LNCAP (cell line): ENCODE results near the gene PLA2G2C.

Experiments
- CTCF ChIP-seq: fragments of 450-650 bp; IDR thresholded peaks from 2 replicates; pipeline ENCODE4 v1.5.1; 2017; ENCODE audit warnings: mild to moderate bottlenecking

The PLA2G2C gene

GRCh38 chr1:20224546-20224945 lies 38.2 kb upstream of the PLA2G2C start:
- no peak for TF ChIP-seq CTCF

- no peak for TF ChIP-seq CTCF
Observed at GRCh38 chr1:20223551-20224419, 37.5 kb upstream of the PLA2G2C start.

- TF ChIP-seq CTCF, result no peak
Observed at GRCh38 chr1:20223106-20223505, 36.8 kb upstream of the PLA2G2C start.

- no peak for TF ChIP-seq CTCF
Observed at GRCh38 chr1:20220036-20220435, 33.7 kb upstream of the PLA2G2C start.

GRCh38 chr1:20216574-20216973 lies 30.3 kb upstream of the PLA2G2C start:
- TF ChIP-seq CTCF, result peak; percentile 37; the same call in 1 of the 2 replicates

- TF ChIP-seq CTCF, result no peak
Observed at GRCh38 chr1:20215716-20216115, 29.4 kb upstream of the PLA2G2C start.

GRCh38 chr1:20212685-20213331 lies 26.5 kb upstream of the PLA2G2C start:
- TF ChIP-seq CTCF, result peak; percentile 49
